OCI-LY1 (cell line): ENCODE measurements around the gene MUC20.
"Not testable (repeated sequence)": the region's sequence is repeated elsewhere in the genome, so short reads cannot be mapped to it uniquely, and the experiment has no call there.

Experiments
- H2AFZ ChIP-seq: fragments of 200-600 bp; sonication (generic), shearing (Covaris generic); 2 replicates; pipeline ENCODE4 v1.6.0; 2014; ENCODE audit warnings: antibody characterized with exemption, mild to moderate bottlenecking, low read length
- H3F3A ChIP-seq: fragments of 200-600 bp; sonication (generic), shearing (Covaris generic); 2 replicates; pipeline ENCODE4 v1.6.0; 2014; ENCODE audit warnings: mild to moderate bottlenecking, antibody characterized with exemption, low read length, moderate library complexity; ENCODE audit not compliant: insufficient read depth
- H3K27ac ChIP-seq: fragments of 200-600 bp; sonication (generic); 2 replicates; pipeline ENCODE4 v1.5.1; 2014; ENCODE audit warnings: low read length, mixed run types, mild to moderate bottlenecking, low read depth; ENCODE audit not compliant: poor library complexity, severe bottlenecking
- H3K27me3 ChIP-seq: fragments of 200-600 bp; sonication (generic); 2 replicates; pipeline ENCODE4 v1.6.0; 2014; ENCODE audit warnings: antibody characterized with exemption, mild to moderate bottlenecking, low read length, moderate library complexity; ENCODE audit not compliant: insufficient read depth
- H3K36me3 ChIP-seq: fragments of 200-600 bp; sonication (generic); 2 replicates; pipeline ENCODE4 v1.6.1; 2014; ENCODE audit warnings: mild to moderate bottlenecking, antibody characterized with exemption, low read length, moderate library complexity, mixed read lengths; ENCODE audit not compliant: insufficient read depth
- H3K4me1 ChIP-seq: fragments of 200-600 bp; sonication (generic); 2 replicates; pipeline ENCODE4 v1.5.1; 2014; ENCODE audit warnings: mild to moderate bottlenecking, low read length, moderate library complexity; ENCODE audit not compliant: insufficient read depth, severe bottlenecking
- H3K4me2 ChIP-seq: fragments of 200-600 bp; sonication (generic), shearing (Covaris generic); 2 replicates; pipeline ENCODE4 v1.6.1; 2014; ENCODE audit warnings: low read length
- H3K4me3 ChIP-seq: fragments of 200-600 bp; sonication (generic); 2 replicates; pipeline ENCODE4 v1.5.1; 2014; ENCODE audit warnings: low read length, low read depth, mild to moderate bottlenecking, mixed read lengths; ENCODE audit not compliant: poor library complexity, severe bottlenecking
- H3K79me2 ChIP-seq: fragments of 200-600 bp; shearing (Covaris generic); 2 replicates; pipeline ENCODE4 v1.6.1; 2016; ENCODE audit warnings: mixed run types, low read length, mixed read lengths; ENCODE audit not compliant: insufficient read depth
- H3K9ac ChIP-seq: fragments of 200-600 bp; sonication (generic), shearing (Covaris generic); 2 replicates; pipeline ENCODE4 v1.6.1; 2014; ENCODE audit warnings: mild to moderate bottlenecking, low read length, mixed read lengths
- H3K9me2 ChIP-seq: fragments of 200-600 bp; sonication (generic), shearing (Covaris generic); 2 replicates; pipeline ENCODE4 v1.6.1; 2014; ENCODE audit warnings: low read depth, mild to moderate bottlenecking, low read length, mixed read lengths
- H3K9me3 ChIP-seq: fragments of 200-600 bp; shearing (Covaris generic); 2 replicates; pipeline ENCODE4 v1.6.1; 2014; ENCODE audit warnings: low read length, mixed read lengths
- H4K20me1 ChIP-seq: fragments of 200-600 bp; sonication (generic), shearing (Covaris generic); 2 replicates; pipeline ENCODE4 v1.6.0; 2016; ENCODE audit warnings: mild to moderate bottlenecking, low read length; ENCODE audit not compliant: insufficient read depth

MUC20 gene, protein sequence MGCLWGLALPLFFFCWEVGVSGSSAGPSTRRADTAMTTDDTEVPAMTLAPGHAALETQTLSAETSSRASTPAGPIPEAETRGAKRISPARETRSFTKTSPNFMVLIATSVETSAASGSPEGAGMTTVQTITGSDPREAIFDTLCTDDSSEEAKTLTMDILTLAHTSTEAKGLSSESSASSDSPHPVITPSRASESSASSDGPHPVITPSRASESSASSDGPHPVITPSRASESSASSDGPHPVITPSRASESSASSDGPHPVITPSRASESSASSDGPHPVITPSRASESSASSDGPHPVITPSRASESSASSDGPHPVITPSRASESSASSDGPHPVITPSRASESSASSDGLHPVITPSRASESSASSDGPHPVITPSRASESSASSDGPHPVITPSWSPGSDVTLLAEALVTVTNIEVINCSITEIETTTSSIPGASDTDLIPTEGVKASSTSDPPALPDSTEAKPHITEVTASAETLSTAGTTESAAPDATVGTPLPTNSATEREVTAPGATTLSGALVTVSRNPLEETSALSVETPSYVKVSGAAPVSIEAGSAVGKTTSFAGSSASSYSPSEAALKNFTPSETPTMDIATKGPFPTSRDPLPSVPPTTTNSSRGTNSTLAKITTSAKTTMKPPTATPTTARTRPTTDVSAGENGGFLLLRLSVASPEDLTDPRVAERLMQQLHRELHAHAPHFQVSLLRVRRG

DNA sequence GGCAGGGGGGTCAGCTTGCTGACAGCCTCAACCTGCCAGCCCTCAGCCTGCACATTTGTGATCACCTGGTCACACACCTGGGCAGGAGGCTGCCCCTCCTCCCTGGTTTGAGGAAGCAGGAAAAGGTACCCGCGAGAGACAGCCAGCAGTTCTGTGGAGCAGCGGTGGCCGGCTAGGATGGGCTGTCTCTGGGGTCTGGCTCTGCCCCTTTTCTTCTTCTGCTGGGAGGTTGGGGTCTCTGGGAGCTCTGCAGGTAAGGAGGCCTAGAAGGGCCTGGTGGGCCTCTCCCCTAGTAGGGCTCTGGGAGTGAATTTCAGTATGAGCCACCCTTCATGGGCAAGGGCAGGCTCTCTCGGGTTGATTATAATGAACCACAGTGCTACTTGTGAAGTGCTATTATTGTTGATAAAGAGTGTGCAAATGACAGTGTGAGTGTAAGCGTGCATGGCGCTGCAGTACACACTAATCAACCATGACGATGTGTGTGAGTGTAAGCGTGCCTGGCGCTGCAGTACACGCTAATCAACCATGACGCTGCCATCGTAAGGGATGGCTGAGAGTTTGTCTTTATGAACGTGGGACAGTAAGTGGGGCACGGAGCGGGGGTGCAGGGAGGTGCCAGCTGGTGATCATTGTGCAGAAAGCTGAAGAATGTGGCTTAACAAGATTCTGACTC is at the start of gene MUC20:
MUC20 (plus strand) TSS at position 148 of the 676 bp plus-strand sequence; CDS start at position 178, 30 bp downstream.
- not testable (repeated sequence) for H3K4me1 ChIP-seq, H3K4me2 ChIP-seq, H3K9me2 ChIP-seq, H3K79me2 ChIP-seq, H3F3A ChIP-seq, H3K9me3 ChIP-seq, H4K20me1 ChIP-seq, H3K9ac ChIP-seq, H2AFZ ChIP-seq, H3K36me3 ChIP-seq, H3K4me3 ChIP-seq, H3K27ac ChIP-seq
- H3K27me3 ChIP-seq, result peaks cover 13% of the 10 kb centered on the region; the same call in 1 of the 2 replicates

DNA sequence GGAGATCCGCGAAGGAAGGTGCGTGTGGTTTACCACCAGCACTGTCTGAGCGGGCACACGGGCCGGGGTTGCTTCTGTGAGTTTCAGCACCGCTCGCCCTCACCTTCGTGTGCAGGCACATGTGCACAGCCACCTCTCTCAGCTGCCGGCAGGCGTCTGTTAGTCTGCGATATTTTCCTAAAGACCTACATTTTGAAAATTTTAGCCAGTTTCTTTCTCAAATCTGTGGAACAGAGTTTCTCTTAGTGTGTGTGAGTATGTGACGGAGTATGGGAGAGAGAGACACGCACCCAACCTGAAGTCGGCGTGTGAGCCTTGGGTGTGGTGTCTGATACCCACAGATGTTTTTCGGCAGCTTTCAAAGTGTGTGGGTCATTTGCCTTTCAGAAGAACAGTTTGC is 49.5 kb upstream of the MUC20 start:
- not testable (repeated sequence) for H2AFZ ChIP-seq, H3K4me2 ChIP-seq, H3K27ac ChIP-seq, H3K9me3 ChIP-seq, H3K9ac ChIP-seq, H3K9me2 ChIP-seq, H3K4me1 ChIP-seq, H3F3A ChIP-seq, H4K20me1 ChIP-seq, H3K79me2 ChIP-seq, H3K4me3 ChIP-seq, H3K27me3 ChIP-seq
- peaks cover 39% of the 10 kb centered on the region for H3K36me3 ChIP-seq

DNA sequence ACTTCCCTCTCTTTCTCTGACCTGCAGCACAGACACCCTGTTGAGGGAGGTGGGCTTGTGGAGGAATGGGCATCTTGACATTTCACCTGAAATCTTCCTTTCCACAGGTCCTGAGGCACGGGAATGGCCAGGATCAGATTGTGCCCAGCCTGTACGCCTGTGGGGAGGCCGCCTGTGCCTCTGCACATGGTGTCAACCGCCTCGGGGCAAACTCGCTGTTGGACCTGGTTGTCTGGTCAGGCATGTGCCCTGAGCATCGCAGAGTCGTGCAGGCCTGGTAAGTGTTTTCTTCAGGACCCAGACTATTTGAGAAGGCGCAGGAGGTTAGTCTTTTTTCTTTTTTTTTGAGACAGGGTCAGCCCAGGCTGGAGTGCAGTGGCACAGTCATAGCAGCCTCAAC is 47.1 kb upstream of the MUC20 start:
- not testable (repeated sequence) for H3K27me3 ChIP-seq, H4K20me1 ChIP-seq, H3K9ac ChIP-seq, H3K4me2 ChIP-seq, H3K4me1 ChIP-seq, H2AFZ ChIP-seq, H3K27ac ChIP-seq, H3K9me2 ChIP-seq, H3K4me3 ChIP-seq, H3K79me2 ChIP-seq, H3K9me3 ChIP-seq, H3F3A ChIP-seq
- peaks cover 50% of the 10 kb centered on the region for H3K36me3 ChIP-seq

DNA sequence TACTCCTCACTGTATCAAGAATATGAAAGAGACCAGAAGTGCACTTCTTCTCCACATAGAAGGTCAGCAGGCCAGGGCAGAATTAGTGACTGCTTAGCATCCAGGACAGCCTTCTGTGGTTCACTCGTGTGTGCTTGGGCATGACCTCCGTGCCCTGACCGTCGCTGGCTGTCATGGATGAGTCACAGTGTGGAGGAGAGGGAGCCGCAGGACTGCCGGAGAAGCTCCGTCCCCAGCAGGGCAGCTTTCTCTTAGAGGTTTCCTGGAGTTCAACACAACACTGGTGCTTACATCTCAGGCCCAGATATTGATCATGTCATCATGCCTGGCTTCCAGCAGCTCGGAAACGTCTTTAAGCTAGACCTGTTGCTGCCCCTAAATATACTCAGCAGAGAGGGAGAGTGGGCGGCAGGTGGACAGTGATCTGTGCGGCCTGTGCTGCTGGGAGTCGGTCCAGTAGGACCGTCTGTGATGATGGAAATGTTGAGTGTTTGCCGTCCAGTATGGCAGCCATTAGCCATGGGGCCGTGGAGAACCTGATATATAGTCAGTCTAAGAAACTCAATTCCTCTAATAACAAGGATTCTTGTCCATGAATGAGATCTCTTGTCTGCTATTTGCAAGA is 42.3 kb upstream of the MUC20 start:
- not testable (repeated sequence) for H3K4me3 ChIP-seq, H3F3A ChIP-seq, H3K9me3 ChIP-seq, H3K9me2 ChIP-seq, H3K27me3 ChIP-seq, H2AFZ ChIP-seq, H3K4me1 ChIP-seq, H3K79me2 ChIP-seq, H4K20me1 ChIP-seq, H3K9ac ChIP-seq, H3K4me2 ChIP-seq, H3K27ac ChIP-seq
- peaks cover 58% of the 10 kb centered on the region for H3K36me3 ChIP-seq

DNA sequence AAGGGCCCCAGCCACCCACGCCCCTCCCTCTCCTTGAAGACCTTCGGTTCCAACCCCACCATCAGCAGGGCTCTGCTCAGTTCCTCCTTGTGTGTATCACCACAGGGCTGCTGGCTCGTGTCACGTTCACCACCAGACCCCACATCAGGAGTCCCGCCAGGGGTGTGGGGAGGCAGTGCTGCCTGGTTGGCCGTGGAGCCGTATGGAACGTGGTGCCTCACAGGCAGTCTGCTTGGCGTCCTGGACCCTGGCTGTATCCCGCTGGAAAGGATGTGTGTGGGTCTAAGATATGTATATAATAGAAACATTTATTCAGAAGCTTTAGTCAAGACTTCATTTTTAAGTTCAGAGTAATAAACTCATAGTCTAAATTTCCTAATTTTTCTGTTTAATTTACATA is 40.1 kb upstream of the MUC20 start:
- H3F3A ChIP-seq, H4K20me1 ChIP-seq, H3K4me3 ChIP-seq, H3K27me3 ChIP-seq, H3K4me2 ChIP-seq, H2AFZ ChIP-seq, H3K9me2 ChIP-seq, H3K9ac ChIP-seq, H3K4me1 ChIP-seq, H3K79me2 ChIP-seq, H3K27ac ChIP-seq, H3K9me3 ChIP-seq: not testable (repeated sequence)
- H3K36me3 ChIP-seq, result peaks cover 55% of the 10 kb centered on the region

DNA sequence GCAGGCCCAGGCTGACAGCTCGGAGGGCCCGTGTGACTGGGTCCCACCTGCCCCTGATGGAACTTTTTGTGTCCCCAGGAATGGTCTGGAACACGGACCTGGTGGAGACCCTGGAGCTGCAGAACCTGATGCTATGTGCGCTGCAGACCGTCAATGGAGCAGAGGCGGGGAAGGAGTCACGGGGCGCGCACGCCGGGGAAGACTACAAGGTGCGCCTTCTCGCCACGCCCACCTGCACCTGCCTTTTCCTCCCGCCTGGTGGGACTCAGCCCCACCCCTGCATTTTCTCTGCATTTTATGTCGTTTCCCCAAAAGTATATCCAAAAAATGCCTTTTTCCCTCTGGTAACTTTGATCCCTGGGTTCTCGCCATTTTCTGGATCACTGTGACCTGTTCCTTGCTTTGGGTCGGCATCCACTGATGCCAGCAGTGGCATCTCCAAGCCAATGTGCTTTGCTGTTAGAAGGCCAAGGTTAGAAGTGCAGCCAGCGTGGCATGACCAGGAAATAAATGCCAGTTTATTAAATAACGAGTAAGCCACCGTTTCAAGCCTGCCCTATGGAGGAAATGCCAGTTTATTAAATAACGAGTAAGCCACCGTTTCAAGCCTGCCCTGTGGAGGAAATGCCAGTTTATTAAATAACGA is 39.2 kb upstream of the MUC20 start:
- not testable (repeated sequence) for H3F3A ChIP-seq, H3K79me2 ChIP-seq, H3K9me2 ChIP-seq, H3K9me3 ChIP-seq, H3K4me1 ChIP-seq, H3K4me3 ChIP-seq, H3K9ac ChIP-seq, H4K20me1 ChIP-seq, H3K4me2 ChIP-seq, H3K27me3 ChIP-seq, H2AFZ ChIP-seq, H3K27ac ChIP-seq
- H3K36me3 ChIP-seq, result peaks cover 63% of the 10 kb centered on the region
